Nucleus accumbens (tissue), 56 donors: ENCODE results near the gene KRT36.
A peak's percentile ranks its signal among the peaks of the same experiment; 100 is the strongest.

Source experiments
- DNase-seq, 56 donors: peaks; one replicate each; lab custom pipeline; 2025; lab: John Stamatoyannopoulos, UW

The KRT36 gene

GRCh38 chr17:41505007-41505808, 15.5 kb upstream of the KRT36 start, which contains the start of gene KRT13:
Gene KRT13 (minus strand): TSS chr17:41505612. CDS start chr17:41505550, 62 bp downstream.
- DNase-seq: no peak

GRCh38 chr17:41504246-41504977, 14.7 kb upstream of the KRT36 start:
- DNase-seq: no peak

- DNase-seq: no peak
Measured at GRCh38 chr17:41503202-41503601, 13.5 kb upstream of the KRT36 start.

GRCh38 chr17:41500131-41500911, 10.6 kb upstream of the KRT36 start:
- no peak for DNase-seq

- DNase-seq: no peak
Measured at GRCh38 chr17:41499714-41500113, 10.0 kb upstream of the KRT36 start.

GRCh38 chr17:41498276-41498675, 8.6 kb upstream of the KRT36 start:
- no peak for DNase-seq

GRCh38 chr17:41496803-41497484, 7.2 kb upstream of the KRT36 start:
- peak in 8 of 56 donors; percentile 2 to 14 (median 10) for DNase-seq

GRCh38 chr17:41494524-41494923, 4.8 kb upstream of the KRT36 start:
- DNase-seq: no peak

- DNase-seq: peak in 1 of 56 donors; percentile 7
Measured at GRCh38 chr17:41492771-41493170, 3.1 kb upstream of the KRT36 start.

- DNase-seq: no peak
Measured at GRCh38 chr17:41492351-41492750, 2.6 kb upstream of the KRT36 start.

- no peak for DNase-seq
Measured at GRCh38 chr17:41491476-41491875, 1.8 kb upstream of the KRT36 start.

- no peak for DNase-seq
Measured at GRCh38 chr17:41490000-41490990, 585 bp upstream of the KRT36 start.

GRCh38 chr17:41486809-41487530, 2.7 kb downstream of the KRT36 start:
- DNase-seq: no peak

GRCh38 chr17:41486316-41486715, 3.4 kb downstream of the KRT36 start:
- DNase-seq: no peak

- no peak for DNase-seq
Measured at GRCh38 chr17:41484920-41485904, 4.5 kb downstream of the KRT36 start.

- no peak for DNase-seq
Measured at GRCh38 chr17:41483991-41484826, 5.5 kb downstream of the KRT36 start.
